Skin of body (tissue), 2 donors: ENCODE measurements around the gene RBM7. TPM values are rescaled to one million over a fixed set of nuclear protein-coding genes. Genes with fewer than 3 reads are reported as not detected.

ENCODE experiments used
- DNase-seq: peaks from one replicate; lab custom pipeline; 2025; lab: John Stamatoyannopoulos, UW
- total RNA-seq: library from RNA; depleted of rRNA; stranded (reverse); fragments of >200 nt; gene quantifications from one replicate; pipeline ENCODE4 v1.2.3, GENCODE V29; 2014

Gene RBM7
- total RNA-seq, 1 donor from 2014 or later: 40.9 TPM

GRCh38 chr11:114395736-114396135 is 4.7 kb upstream of the RBM7 start:
- no peak for DNase-seq

GRCh38 chr11:114396916-114397315 is 3.5 kb upstream of the RBM7 start:
- no peak for DNase-seq

GRCh38 chr11:114397349-114397982 is 3.0 kb upstream of the RBM7 start:
- DNase-seq: no peak

- no peak for DNase-seq
Observed at GRCh38 chr11:114398303-114398920, 2.1 kb upstream of the RBM7 start.

- DNase-seq: peak; percentile 65
Observed at GRCh38 chr11:114399490-114400215, 813 bp upstream of the RBM7 start.

- DNase-seq: peak; percentile 68
Observed at GRCh38 chr11:114400915-114401223, 403 bp downstream of the RBM7 start.

- DNase-seq: peak; percentile 29
Observed at GRCh38 chr11:114401311-114401710, 845 bp downstream of the RBM7 start.

- DNase-seq: no peak
Observed at GRCh38 chr11:114412946-114413345, 12.5 kb downstream of the RBM7 start.

- no peak for DNase-seq
Observed at GRCh38 chr11:114413958-114414357, 13.5 kb downstream of the RBM7 start.

GRCh38 chr11:114416441-114416961 is 16.0 kb downstream of the RBM7 start:
- DNase-seq: no peak

GRCh38 chr11:114426280-114426679 is 25.8 kb downstream of the RBM7 start:
- no peak for DNase-seq

GRCh38 chr11:114430290-114430689 is 29.8 kb downstream of the RBM7 start:
- DNase-seq: no peak

- no peak for DNase-seq
Observed at GRCh38 chr11:114432893-114433292, 32.4 kb downstream of the RBM7 start.

GRCh38 chr11:114433376-114433775 is 32.9 kb downstream of the RBM7 start:
- DNase-seq: no peak

- DNase-seq: no peak
Observed at GRCh38 chr11:114438303-114438702, 37.8 kb downstream of the RBM7 start.

GRCh38 chr11:114439229-114440120 is 39.0 kb downstream of the RBM7 start, which contains the start of gene REXO2:
TSS of gene REXO2 (plus strand) at chr11:114439467. CDS start at chr11:114439529, 62 bp downstream.
- peak; percentile 93 for DNase-seq

GRCh38 chr11:114440121-114440860 is 39.8 kb downstream of the RBM7 start:
- no peak for DNase-seq

GRCh38 chr11:114440971-114441763 is 40.7 kb downstream of the RBM7 start:
- no peak for DNase-seq

- DNase-seq: no peak
Observed at GRCh38 chr11:114441921-114442320, 41.5 kb downstream of the RBM7 start.

- no peak for DNase-seq
Observed at GRCh38 chr11:114442536-114442935, 42.1 kb downstream of the RBM7 start.
